GM18868 (cell line): Measurements from ENCODE around the gene PRL.
A peak's percentile ranks its signal among the peaks of the same experiment; 100 is the strongest.

Experiments
- ATAC-seq: cut with Tn5 transposase; IDR thresholded peaks from one replicate; pipeline ENCODE4 v1.9.1; 2021; ENCODE audit warnings: mild to moderate bottlenecking, moderate library complexity; ENCODE audit not compliant: unreplicated experiment

PRL gene

GRCh38 chr6:22296067-22296466, 769 bp downstream of the PRL start:
- ATAC-seq, result no peak

GRCh38 chr6:22295145-22295544, 1.7 kb downstream of the PRL start:
- ATAC-seq, result no peak

- no peak for ATAC-seq
These were observed 2.5 kb downstream of the PRL start for GRCh38 chr6:22294301-22294700.

GRCh38 chr6:22290045-22290444, 6.8 kb downstream of the PRL start:
- no peak for ATAC-seq

GRCh38 chr6:22288721-22289120, 8.1 kb downstream of the PRL start:
- ATAC-seq, result no peak

GRCh38 chr6:22284666-22285065, 12.2 kb downstream of the PRL start:
- ATAC-seq, result no peak

GRCh38 chr6:22281341-22282085, 15.3 kb downstream of the PRL start:
- no peak for ATAC-seq

GRCh38 chr6:22279427-22279826, 17.4 kb downstream of the PRL start:
- no peak for ATAC-seq

- ATAC-seq, result peak; percentile 91
These were observed 25.8 kb downstream of the PRL start for GRCh38 chr6:22271081-22271480.

- no peak for ATAC-seq
These were observed 33.1 kb downstream of the PRL start for GRCh38 chr6:22263748-22264147.

- ATAC-seq, result no peak
These were observed 42.0 kb downstream of the PRL start for GRCh38 chr6:22254886-22255285.

GRCh38 chr6:22253955-22254655, 42.7 kb downstream of the PRL start:
- ATAC-seq, result no peak

GRCh38 chr6:22251348-22251747, 45.5 kb downstream of the PRL start:
- ATAC-seq, result no peak

- no peak for ATAC-seq
These were observed 46.4 kb downstream of the PRL start for GRCh38 chr6:22250486-22250885.

GRCh38 chr6:22249711-22250350, 47.0 kb downstream of the PRL start:
- ATAC-seq, result no peak

GRCh38 chr6:22248513-22249308, 48.1 kb downstream of the PRL start:
- no peak for ATAC-seq

GRCh38 chr6:22247916-22248482, 48.8 kb downstream of the PRL start:
- ATAC-seq, result no peak

- no peak for ATAC-seq
These were observed 56.8 kb downstream of the PRL start for GRCh38 chr6:22240025-22240424.

- no peak for ATAC-seq
These were observed 57.4 kb downstream of the PRL start for GRCh38 chr6:22239261-22239921.

GRCh38 chr6:22238861-22239260, 58.0 kb downstream of the PRL start:
- no peak for ATAC-seq
